Measurements from ENCODE around the gene AP1M2. TPM values are rescaled to one million over a fixed set of nuclear protein-coding genes. Genes with fewer than 3 reads are reported as not detected.
A peak's percentile ranks its signal among the peaks of the same experiment; 100 is the strongest.

Gene AP1M2
- polyA plus RNA-seq, 1 donor (not counting 4 experiments of a cell fraction or from before 2014, with no cell fraction given): 83.1 TPM

DNA sequence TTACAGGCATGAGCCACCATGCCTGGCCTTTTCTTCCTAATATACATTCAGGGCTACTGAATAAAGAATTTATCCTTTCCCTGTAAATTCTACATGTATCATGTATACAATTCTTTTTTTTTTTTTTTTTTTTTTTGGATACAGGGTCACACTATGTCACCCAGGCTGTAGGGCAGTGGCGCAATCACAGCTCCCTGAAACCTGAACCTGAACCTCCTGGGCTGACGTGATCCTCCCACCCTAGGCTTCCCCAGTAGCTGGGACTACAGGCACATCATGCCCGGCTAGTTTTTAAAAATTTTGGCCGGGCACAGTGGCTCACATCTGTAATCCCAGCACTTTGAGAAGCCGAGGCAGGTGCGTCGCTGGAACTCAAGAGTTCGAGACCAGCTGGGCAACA is 31.7 kb upstream of the AP1M2 start:
- no peaks in the 10 kb centered on the region for H3K27me3 ChIP-seq (ENCODE audit: control insufficient read depth, extremely low read depth, insufficient read depth, low read length)
- FAIRE-seq (no peak), DNase-seq (ENCODE audit: low read depth, low spot score) (no peak)
- no peak overlapping the region for H3K27ac ChIP-seq (ENCODE audit: control insufficient read depth, insufficient read depth, low read length)
- H3K36me3 ChIP-seq (ENCODE audit: control insufficient read depth in 2 of 2, extremely low read depth in 1 of 2, insufficient read depth in 2 of 2, low read length in 2 of 2): no peaks in the 10 kb centered on the region
- dilution Hi-C loops (cut with MboI; ENCODE audit: extremely low pct_ligation_motif_present, low sequenced_read_pairs): no loop called here
- H3K4me3 ChIP-seq (ENCODE audit: control insufficient read depth in 2 of 3, extremely low read depth in 1 of 3, insufficient read depth in 2 of 3, low read depth in 1 of 3, low read length in 3 of 3): no peak overlapping the region
- peaks cover 23% of the 10 kb centered on the region for H3K4me1 ChIP-seq (ENCODE audit: control insufficient read depth, extremely low read depth, insufficient read depth, low read length)
- no peak for TF ChIP-seq EZH2 (IDR thresholded peaks at IDR 0.05; ENCODE audit: low read length)
- TF ChIP-seq, protein P1, sequence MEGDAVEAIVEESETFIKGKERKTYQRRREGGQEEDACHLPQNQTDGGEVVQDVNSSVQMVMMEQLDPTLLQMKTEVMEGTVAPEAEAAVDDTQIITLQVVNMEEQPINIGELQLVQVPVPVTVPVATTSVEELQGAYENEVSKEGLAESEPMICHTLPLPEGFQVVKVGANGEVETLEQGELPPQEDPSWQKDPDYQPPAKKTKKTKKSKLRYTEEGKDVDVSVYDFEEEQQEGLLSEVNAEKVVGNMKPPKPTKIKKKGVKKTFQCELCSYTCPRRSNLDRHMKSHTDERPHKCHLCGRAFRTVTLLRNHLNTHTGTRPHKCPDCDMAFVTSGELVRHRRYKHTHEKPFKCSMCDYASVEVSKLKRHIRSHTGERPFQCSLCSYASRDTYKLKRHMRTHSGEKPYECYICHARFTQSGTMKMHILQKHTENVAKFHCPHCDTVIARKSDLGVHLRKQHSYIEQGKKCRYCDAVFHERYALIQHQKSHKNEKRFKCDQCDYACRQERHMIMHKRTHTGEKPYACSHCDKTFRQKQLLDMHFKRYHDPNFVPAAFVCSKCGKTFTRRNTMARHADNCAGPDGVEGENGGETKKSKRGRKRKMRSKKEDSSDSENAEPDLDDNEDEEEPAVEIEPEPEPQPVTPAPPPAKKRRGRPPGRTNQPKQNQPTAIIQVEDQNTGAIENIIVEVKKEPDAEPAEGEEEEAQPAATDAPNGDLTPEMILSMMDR (optimal IDR thresholded peaks at IDR 0.05 in 1 of 3, IDR thresholded peaks at IDR 0.05 in 1 of 3, conservative IDR thresholded peaks at IDR 0.05 in 1 of 3; ENCODE audit: extremely low read depth in 1 of 3, insufficient read depth in 2 of 3, low read length in 3 of 3): no peak
- H3K4me2 ChIP-seq (ENCODE audit: control insufficient read depth, extremely low read depth, insufficient read depth, low read depth, low read length): no peak overlapping the region
- H3K9me1 ChIP-seq (ENCODE audit: control insufficient read depth, extremely low read depth, insufficient read depth, low read length): no peaks in the 10 kb centered on the region
- no peaks in the 10 kb centered on the region for H4K20me1 ChIP-seq (ENCODE audit: control insufficient read depth, extremely low read depth, insufficient read depth, low read length)
- no peaks in the 10 kb centered on the region for H3K79me2 ChIP-seq (ENCODE audit: control insufficient read depth, insufficient read depth, low read length)
- H3K9me3 ChIP-seq (ENCODE audit: control insufficient read depth, low read depth, low read length): no peaks in the 10 kb centered on the region
- no peak overlapping the region for H3K9ac ChIP-seq (ENCODE audit: control insufficient read depth, extremely low read depth, insufficient read depth, low read length)
- H2AFZ ChIP-seq (ENCODE audit: control insufficient read depth, low read length): no peak overlapping the region

DNA sequence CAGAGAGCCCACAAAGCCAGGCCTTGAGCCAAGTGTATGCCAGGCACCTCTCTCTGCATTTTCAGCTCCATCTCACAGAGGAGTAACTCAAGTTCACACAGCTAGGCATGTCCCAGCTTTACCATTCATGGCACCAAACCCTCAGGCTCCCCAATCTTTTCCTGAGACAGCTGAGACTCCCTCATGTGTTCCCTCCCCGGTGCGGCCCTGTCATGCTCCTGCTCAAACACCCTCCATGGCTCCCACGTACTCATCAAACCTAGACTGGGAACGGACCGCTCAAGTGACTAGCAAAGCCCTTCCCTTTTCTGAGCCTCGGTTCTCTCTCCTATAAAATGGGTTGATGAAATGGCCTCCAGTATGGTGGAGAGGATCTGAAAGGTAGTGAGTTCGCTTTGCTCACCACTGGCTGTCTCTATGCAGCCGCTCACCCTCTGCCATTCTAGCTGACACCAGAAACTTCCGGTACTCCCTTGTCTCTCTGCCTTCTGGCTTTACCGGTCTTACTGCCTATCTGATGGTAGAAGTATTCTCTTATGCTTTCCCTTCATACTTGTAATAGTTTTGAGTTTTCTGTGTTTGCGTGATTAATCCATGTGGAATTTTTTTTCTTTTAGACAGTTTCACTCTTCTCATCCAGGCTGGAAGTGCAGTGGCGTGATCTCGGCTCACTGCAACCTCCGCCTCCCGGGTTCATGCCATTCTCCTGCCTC is 30.5 kb upstream of the AP1M2 start:
- peak overlapping the region; percentile 59 for H2AFZ ChIP-seq (ENCODE audit: control insufficient read depth, low read length)
- H3K4me2 ChIP-seq (ENCODE audit: control insufficient read depth, extremely low read depth, insufficient read depth, low read depth, low read length): peak overlapping the region; percentile 54
- TF ChIP-seq, protein P1 (optimal IDR thresholded peaks at IDR 0.05 in 1 of 3, IDR thresholded peaks at IDR 0.05 in 1 of 3, conservative IDR thresholded peaks at IDR 0.05 in 1 of 3; ENCODE audit: extremely low read depth in 1 of 3, insufficient read depth in 2 of 3, low read length in 3 of 3): no peak
- no peak for TF ChIP-seq EZH2 (IDR thresholded peaks at IDR 0.05; ENCODE audit: low read length)
- no peaks in the 10 kb centered on the region for H3K36me3 ChIP-seq (ENCODE audit: control insufficient read depth in 2 of 2, extremely low read depth in 1 of 2, insufficient read depth in 2 of 2, low read length in 2 of 2)
- H3K4me3 ChIP-seq (ENCODE audit: control insufficient read depth in 2 of 3, extremely low read depth in 1 of 3, insufficient read depth in 2 of 3, low read depth in 1 of 3, low read length in 3 of 3): peak overlapping the region in 2 of 3 experiments; percentile 8 to 51
- no peaks in the 10 kb centered on the region for H3K9me1 ChIP-seq (ENCODE audit: control insufficient read depth, extremely low read depth, insufficient read depth, low read length)
- H3K9me3 ChIP-seq (ENCODE audit: control insufficient read depth, low read depth, low read length): no peaks in the 10 kb centered on the region
- H3K9ac ChIP-seq (ENCODE audit: control insufficient read depth, extremely low read depth, insufficient read depth, low read length): peak overlapping the region; percentile 61
- no peaks in the 10 kb centered on the region for H3K79me2 ChIP-seq (ENCODE audit: control insufficient read depth, insufficient read depth, low read length)
- no peaks in the 10 kb centered on the region for H4K20me1 ChIP-seq (ENCODE audit: control insufficient read depth, extremely low read depth, insufficient read depth, low read length)
- H3K4me1 ChIP-seq (ENCODE audit: control insufficient read depth, extremely low read depth, insufficient read depth, low read length): peaks cover 20% of the 10 kb centered on the region
- FAIRE-seq (peak; percentile 94), DNase-seq (ENCODE audit: low read depth, low spot score) (peak; percentile 69)
- peak overlapping the region; percentile 89 for H3K27ac ChIP-seq (ENCODE audit: control insufficient read depth, insufficient read depth, low read length)
- no peaks in the 10 kb centered on the region for H3K27me3 ChIP-seq (ENCODE audit: control insufficient read depth, extremely low read depth, insufficient read depth, low read length)
- dilution Hi-C loops (cut with MboI; ENCODE audit: extremely low pct_ligation_motif_present, low sequenced_read_pairs): no loop called here

Data from keratinocyte (primary cell).